GM18526 (cell line): ENCODE measurements around the gene TYK2.

ENCODE experiments used
- POLR2A ChIP-seq: IDR thresholded peaks from 3 replicates; pipeline ENCODE4 v1.6.1; 2011; ENCODE audit not compliant: insufficient read length; ENCODE audit errors: extremely low read depth

Gene TYK2

DNA sequence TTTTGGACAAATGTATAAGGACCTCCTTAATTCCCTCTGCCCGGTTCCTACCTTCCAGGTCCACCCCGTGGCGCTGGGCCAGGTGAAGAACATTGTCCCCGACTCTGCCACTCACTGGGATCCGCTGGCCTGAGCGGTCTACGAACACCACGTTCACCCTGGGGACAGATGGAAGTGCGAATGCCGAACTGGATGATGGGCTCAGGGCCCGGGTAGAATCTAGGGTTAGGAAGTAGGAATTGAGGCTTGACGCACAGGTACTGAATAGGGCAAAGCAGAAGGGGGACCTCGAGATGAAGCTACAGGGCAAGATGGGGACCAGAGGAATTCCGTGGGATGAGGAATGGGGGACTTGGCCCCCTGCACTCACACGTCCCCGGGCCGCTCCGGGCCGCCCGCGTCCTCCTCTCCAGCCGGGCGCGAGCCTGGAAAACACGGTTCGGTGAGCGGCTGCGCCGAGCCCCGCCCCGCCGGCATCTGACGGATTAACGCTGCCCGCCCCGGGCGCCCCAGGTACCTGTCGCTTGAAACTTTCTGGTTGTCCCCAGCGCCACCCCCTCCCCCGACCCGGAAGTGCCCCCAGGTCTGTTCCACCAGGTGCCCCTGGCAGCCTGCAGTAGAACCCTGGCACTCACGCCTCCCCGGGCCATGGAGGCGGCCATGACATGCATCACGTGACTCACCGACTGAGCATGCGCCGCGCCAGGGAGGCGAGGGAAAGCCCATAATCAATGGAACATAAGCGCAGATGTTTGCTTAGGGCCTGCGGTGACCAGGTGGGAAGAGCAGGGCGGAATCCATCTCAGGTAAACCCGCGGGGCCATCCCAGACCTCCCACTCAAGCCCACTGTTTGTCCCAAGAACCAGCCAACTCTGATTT lies 64.8 kb downstream of the TYK2 start, which contains the start of gene FDX2:
Gene FDX2 (minus strand): TSS at position 681 of the 880 bp plus-strand sequence. CDS start 19 bp downstream, at position 662.
- peak; percentile 78 for TF ChIP-seq POLR2A

DNA sequence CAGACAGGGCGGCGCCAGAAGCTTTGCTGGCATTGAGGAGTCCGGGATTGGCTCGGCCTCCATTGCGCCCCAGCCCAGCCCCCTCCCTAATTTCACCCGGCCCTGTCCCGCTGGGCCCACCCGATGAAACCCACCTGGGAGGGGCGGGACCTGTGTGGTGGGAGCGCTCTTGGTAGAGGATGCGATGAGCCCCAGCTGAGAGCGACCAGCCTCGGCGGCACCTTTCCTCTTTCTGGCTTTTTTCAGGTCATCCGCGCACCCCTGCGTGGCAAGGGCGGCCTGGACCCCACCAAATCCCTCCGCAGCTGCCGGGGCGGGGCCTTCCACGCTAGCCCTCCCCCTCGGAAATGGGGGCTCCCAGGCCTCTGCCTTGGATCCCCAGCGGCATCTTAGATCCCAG lies 70.9 kb downstream of the TYK2 start, which contains the start of gene ZGLP1:
Gene ZGLP1 (minus strand): TSS at position 393 of the 400 bp plus-strand sequence.
- no peak for TF ChIP-seq POLR2A

DNA sequence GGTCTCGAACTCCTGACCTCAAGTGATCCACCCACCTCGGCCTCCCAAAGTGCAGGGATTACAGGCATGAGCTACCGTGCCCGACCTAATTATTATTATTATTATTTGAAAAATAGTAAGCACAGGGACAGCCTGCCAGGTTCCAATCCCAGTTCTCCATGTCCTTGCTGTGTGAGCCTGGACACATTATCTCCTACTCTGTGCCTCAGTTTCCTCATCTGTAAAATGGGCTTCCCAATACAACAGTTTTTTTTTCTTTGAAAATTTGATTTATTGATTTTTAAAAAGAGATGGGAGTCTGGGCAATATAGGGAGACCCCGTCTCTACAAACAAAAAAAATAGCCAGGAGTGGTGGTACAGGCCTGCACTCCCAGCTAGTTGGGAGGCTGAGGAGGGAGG lies 74.0 kb downstream of the TYK2 start:
- TF ChIP-seq POLR2A: no peak

DNA sequence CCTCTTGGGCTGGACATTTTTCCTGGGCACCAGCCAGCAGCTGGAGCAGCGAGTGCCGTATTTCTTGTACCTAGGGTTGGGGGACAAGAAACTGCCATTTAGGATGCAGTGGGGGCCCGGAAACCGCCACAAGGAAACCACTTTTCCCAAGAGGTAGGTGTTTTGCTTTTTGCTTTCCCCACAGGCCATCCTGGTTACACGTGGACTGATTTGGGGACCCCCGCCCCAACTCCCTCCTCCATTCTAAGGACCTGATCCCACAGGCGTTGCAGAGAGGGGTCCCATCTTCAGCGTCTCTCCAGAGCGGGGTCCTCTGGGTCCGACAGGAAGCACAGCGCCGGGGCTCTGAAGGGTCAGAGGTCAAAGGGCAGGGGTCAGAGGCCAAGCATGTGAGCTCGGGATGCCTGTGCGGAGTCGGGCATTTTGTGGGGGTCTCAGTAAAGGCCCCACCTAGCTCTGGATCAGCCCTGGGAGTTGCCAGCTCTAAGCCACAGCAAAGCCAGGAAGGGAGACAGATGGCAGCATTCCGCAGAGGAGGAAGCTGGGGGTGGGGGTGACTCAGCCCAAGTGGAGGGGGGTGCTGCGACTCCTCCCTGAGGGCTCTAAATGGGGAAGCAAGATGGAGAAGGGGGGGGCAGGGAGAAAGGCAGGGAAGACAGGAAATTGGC lies 75.1 kb downstream of the TYK2 start:
- no peak for TF ChIP-seq POLR2A
